ENCODE results near the gene TMEM30A.

TMEM30A gene

DNA sequence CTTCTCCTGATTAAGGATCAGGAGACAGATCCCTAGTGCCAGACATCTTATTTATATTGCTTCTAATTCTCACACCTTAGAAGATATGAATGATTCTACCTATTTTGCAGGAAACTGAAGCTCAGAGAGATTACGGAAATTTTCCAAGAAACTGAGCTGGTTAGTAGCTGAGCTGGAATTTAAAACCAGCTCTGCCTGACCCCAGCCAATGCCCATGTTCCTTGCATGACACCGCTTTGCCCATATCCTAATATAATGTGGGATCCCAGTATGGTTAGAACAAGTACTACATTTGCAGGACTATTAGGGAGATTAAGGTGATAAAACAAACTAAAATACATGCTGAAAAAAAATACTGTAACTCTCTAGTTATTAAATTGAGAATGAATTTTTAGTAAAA, 1.9 kb downstream of the TMEM30A start:
- Histone ChIP-seq H3K27me3 (ENCODE audit: control insufficient read depth in 3 of 3, insufficient read depth in 3 of 3, low read depth in 1 of 3, low read length in 3 of 3) (no peaks in the 10 kb centered on the region), H2BK12ac (ENCODE audit: low read length) (no peak overlapping the region), H3K18ac (ENCODE audit: low read length) (no peak overlapping the region), H3K9ac (ENCODE audit: low read depth, low read length, poor library complexity) (no peak overlapping the region), H2BK15ac (ENCODE audit: low read length) (no peak overlapping the region), H2AK5ac (ENCODE audit: low read depth, low read length) (no peak overlapping the region), H2AFZ (ENCODE audit: low read length) (no peak overlapping the region), H3K79me1 (ENCODE audit: low read depth, low read length) (peaks cover 6% of the 10 kb centered on the region), H3K4me2 (ENCODE audit: insufficient read depth, low read length, poor library complexity, severe bottlenecking) (no peak overlapping the region), H3K36me3 (replicated peaks in 1 of 2; ENCODE audit: control insufficient read depth in 2 of 2, insufficient read depth in 2 of 2, low read length in 2 of 2) (peaks cover 0 to 4% of the 10 kb centered on the region in 2 donors), H3K4ac (ENCODE audit: low read length) (no peak overlapping the region), H3K14ac (ENCODE audit: low read length) (no peak overlapping the region), H3K9me3 (replicated peaks in 1 of 2; ENCODE audit: control insufficient read depth in 2 of 2, insufficient read depth in 1 of 2, low read depth in 1 of 2, low read length in 2 of 2) (no peaks in the 10 kb centered on the region), H3K4me1 (ENCODE audit: control insufficient read depth in 2 of 2, insufficient read depth in 1 of 2, low read depth in 1 of 2, low read length in 2 of 2) (peaks cover 3 to 15% of the 10 kb centered on the region in 2 donors), H4K91ac (ENCODE audit: low read depth, low read length, poor library complexity) (no peak overlapping the region), H2BK120ac (ENCODE audit: low read depth, low read length) (no peak overlapping the region), H2BK5ac (ENCODE audit: low read length) (no peak overlapping the region), H4K8ac (ENCODE audit: low read depth, low read length) (no peak overlapping the region), H3K23ac (ENCODE audit: low read depth, low read length, poor library complexity) (no peak overlapping the region), H3K4me3 (ENCODE audit: low read length in 2 of 2) (peak overlapping the region in 1 of 2 donors; percentile 90), H3K27ac (replicated peaks; ENCODE audit: low read length) (no peak overlapping the region)
- no CpG with 5 or more reads among the region's 2 CpGs for WGBS, 2 donors (ENCODE audit: extremely low coverage in 2 of 2, insufficient read length in 2 of 2, insufficient replicate concordance in 1 of 2)
- no peak for DNase-seq (ENCODE audit: low spot score)

DNA sequence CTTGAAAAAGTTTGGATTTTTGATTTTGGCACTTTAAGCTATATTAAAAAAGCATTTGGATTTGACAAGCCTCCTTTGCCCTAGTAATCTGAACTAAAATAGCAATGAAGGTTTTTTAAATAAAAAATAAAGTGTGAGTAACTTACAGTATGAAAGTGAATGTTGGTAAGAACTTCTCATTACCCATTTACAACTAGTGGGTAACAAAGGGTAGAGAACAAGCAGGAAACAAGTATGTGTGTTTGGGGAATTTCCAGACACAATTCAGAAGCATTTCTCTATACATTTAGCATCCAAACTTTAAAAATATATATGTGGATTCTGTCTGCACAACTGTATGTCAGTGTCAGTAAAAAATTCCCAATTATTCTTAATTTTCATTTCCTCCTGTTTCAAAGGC, 2.9 kb downstream of the TMEM30A start:
- H3K27ac ChIP-seq (replicated peaks; ENCODE audit: low read length) = no peak overlapping the region
- H3K27me3 ChIP-seq (ENCODE audit: control insufficient read depth in 3 of 3, insufficient read depth in 3 of 3, low read depth in 1 of 3, low read length in 3 of 3) = no peaks in the 10 kb centered on the region
- H3K14ac ChIP-seq (ENCODE audit: low read length) = no peak overlapping the region
- peaks cover 8% of the 10 kb centered on the region for H3K79me1 ChIP-seq (ENCODE audit: low read depth, low read length)
- no peak overlapping the region for H3K9ac ChIP-seq (ENCODE audit: low read depth, low read length, poor library complexity)
- no peak overlapping the region for H2AFZ ChIP-seq (ENCODE audit: low read length)
- no peak overlapping the region for H3K4ac ChIP-seq (ENCODE audit: low read length)
- no peak overlapping the region for H2BK5ac ChIP-seq (ENCODE audit: low read length)
- H3K9me3 ChIP-seq (replicated peaks in 1 of 2; ENCODE audit: control insufficient read depth in 2 of 2, insufficient read depth in 1 of 2, low read depth in 1 of 2, low read length in 2 of 2) = no peaks in the 10 kb centered on the region
- H3K36me3 ChIP-seq (replicated peaks in 1 of 2; ENCODE audit: control insufficient read depth in 2 of 2, insufficient read depth in 2 of 2, low read length in 2 of 2) = peaks cover 0 to 4% of the 10 kb centered on the region in 2 donors
- H2BK12ac ChIP-seq (ENCODE audit: low read length) = no peak overlapping the region
- no peak for DNase-seq (ENCODE audit: low spot score)
- H3K4me3 ChIP-seq (ENCODE audit: low read length in 2 of 2) = peak overlapping the region in 1 of 2 donors; percentile 5
- H2BK15ac ChIP-seq (ENCODE audit: low read length) = no peak overlapping the region
- no peak overlapping the region for H2BK120ac ChIP-seq (ENCODE audit: low read depth, low read length)
- no peak overlapping the region for H4K8ac ChIP-seq (ENCODE audit: low read depth, low read length)
- H3K23ac ChIP-seq (ENCODE audit: low read depth, low read length, poor library complexity) = no peak overlapping the region
- H4K91ac ChIP-seq (ENCODE audit: low read depth, low read length, poor library complexity) = no peak overlapping the region
- H3K4me2 ChIP-seq (ENCODE audit: insufficient read depth, low read length, poor library complexity, severe bottlenecking) = no peak overlapping the region
- no peak overlapping the region for H2AK5ac ChIP-seq (ENCODE audit: low read depth, low read length)
- no peak overlapping the region for H3K18ac ChIP-seq (ENCODE audit: low read length)
- peaks cover 5 to 15% of the 10 kb centered on the region in 2 donors for H3K4me1 ChIP-seq (ENCODE audit: control insufficient read depth in 2 of 2, insufficient read depth in 1 of 2, low read depth in 1 of 2, low read length in 2 of 2)

DNA sequence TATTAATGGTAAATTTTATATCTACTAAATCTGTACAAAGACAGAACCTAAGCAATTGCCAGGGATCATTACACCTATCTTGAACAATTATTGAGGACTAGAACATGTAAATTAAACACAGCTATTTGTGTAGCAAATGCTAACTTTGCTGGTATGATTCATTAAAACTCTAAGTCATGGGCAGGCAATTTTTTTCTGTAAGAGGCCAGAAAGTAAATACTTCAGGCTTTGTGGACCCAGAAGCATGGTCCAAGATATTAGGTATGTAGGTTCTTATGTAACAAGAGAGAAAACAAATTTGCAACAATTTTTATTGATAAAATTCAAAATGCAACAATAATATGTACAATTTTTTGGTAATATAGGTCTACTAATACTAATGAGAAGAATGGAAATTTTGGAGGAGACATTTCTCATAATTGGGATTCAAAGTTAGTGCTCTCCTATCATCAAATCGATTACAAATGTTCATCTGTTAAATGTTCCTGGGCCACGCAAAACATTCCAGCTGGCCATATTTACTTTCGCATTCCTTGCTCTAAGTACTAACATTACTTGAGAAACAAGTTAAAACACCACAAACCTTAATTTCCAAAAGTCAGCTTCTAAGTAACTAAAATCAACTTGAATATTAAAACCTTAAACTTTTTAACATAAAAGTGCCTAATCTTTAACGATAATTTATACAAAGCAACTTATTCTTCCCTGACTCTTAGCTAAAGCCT, 4.3 kb downstream of the TMEM30A start:
- Histone ChIP-seq H2BK12ac (ENCODE audit: low read length) (no peak overlapping the region), H3K4me3 (ENCODE audit: low read length in 2 of 2) (no peak overlapping the region), H3K23ac (ENCODE audit: low read depth, low read length, poor library complexity) (no peak overlapping the region), H4K8ac (ENCODE audit: low read depth, low read length) (no peak overlapping the region), H3K36me3 (replicated peaks in 1 of 2; ENCODE audit: control insufficient read depth in 2 of 2, insufficient read depth in 2 of 2, low read length in 2 of 2) (peaks cover 0 to 12% of the 10 kb centered on the region in 2 donors), H3K18ac (ENCODE audit: low read length) (no peak overlapping the region), H3K27ac (replicated peaks; ENCODE audit: low read length) (no peak overlapping the region), H3K79me1 (ENCODE audit: low read depth, low read length) (peaks cover 8% of the 10 kb centered on the region), H2BK15ac (ENCODE audit: low read length) (no peak overlapping the region), H3K9ac (ENCODE audit: low read depth, low read length, poor library complexity) (no peak overlapping the region), H3K27me3 (ENCODE audit: control insufficient read depth in 3 of 3, insufficient read depth in 3 of 3, low read depth in 1 of 3, low read length in 3 of 3) (no peaks in the 10 kb centered on the region), H4K91ac (ENCODE audit: low read depth, low read length, poor library complexity) (no peak overlapping the region), H3K14ac (ENCODE audit: low read length) (no peak overlapping the region), H3K4me2 (ENCODE audit: insufficient read depth, low read length, poor library complexity, severe bottlenecking) (no peak overlapping the region), H3K9me3 (replicated peaks in 1 of 2; ENCODE audit: control insufficient read depth in 2 of 2, insufficient read depth in 1 of 2, low read depth in 1 of 2, low read length in 2 of 2) (peaks cover 0 to 6% of the 10 kb centered on the region in 2 donors), H2BK120ac (ENCODE audit: low read depth, low read length) (no peak overlapping the region), H3K4me1 (ENCODE audit: control insufficient read depth in 2 of 2, insufficient read depth in 1 of 2, low read depth in 1 of 2, low read length in 2 of 2) (peaks cover 5 to 15% of the 10 kb centered on the region in 2 donors), H2AFZ (ENCODE audit: low read length) (no peak overlapping the region), H3K4ac (ENCODE audit: low read length) (no peak overlapping the region), H2BK5ac (ENCODE audit: low read length) (no peak overlapping the region), H2AK5ac (ENCODE audit: low read depth, low read length) (no peak overlapping the region)
- DNase-seq (ENCODE audit: low spot score) = no peak
- WGBS, 2 donors (ENCODE audit: extremely low coverage in 2 of 2, insufficient read length in 2 of 2, insufficient replicate concordance in 1 of 2) = no CpG with 5 or more reads among the region's 4 CpGs

DNA sequence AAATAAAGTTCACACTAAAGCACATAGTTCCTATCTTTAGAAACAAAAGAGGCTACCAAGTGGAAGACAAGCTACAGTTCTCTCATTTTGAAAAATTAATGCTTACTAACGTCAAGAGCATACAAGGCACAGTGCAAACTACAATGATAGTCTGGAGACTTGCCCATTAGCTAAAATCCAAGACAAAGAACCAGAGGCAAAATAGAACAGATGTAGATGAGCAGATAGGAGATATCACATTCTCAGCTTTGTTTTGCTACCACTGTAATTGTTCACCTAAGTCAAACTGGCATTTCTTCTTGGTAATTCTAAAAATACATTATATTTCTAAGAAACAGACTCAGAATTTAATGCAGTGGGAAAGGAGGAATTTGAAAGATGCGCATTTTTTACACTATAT, 5.2 kb downstream of the TMEM30A start:
- Histone ChIP-seq H3K9me3 (replicated peaks in 1 of 2; ENCODE audit: control insufficient read depth in 2 of 2, insufficient read depth in 1 of 2, low read depth in 1 of 2, low read length in 2 of 2) (peaks cover 0 to 6% of the 10 kb centered on the region in 2 donors), H3K27ac (replicated peaks; ENCODE audit: low read length) (no peak overlapping the region), H2BK5ac (ENCODE audit: low read length) (no peak overlapping the region), H4K91ac (ENCODE audit: low read depth, low read length, poor library complexity) (no peak overlapping the region), H3K27me3 (ENCODE audit: control insufficient read depth in 3 of 3, insufficient read depth in 3 of 3, low read depth in 1 of 3, low read length in 3 of 3) (no peaks in the 10 kb centered on the region), H3K18ac (ENCODE audit: low read length) (no peak overlapping the region), H3K4me1 (ENCODE audit: control insufficient read depth in 2 of 2, insufficient read depth in 1 of 2, low read depth in 1 of 2, low read length in 2 of 2) (peaks cover 5 to 15% of the 10 kb centered on the region in 2 donors), H3K4me3 (ENCODE audit: low read length in 2 of 2) (no peak overlapping the region), H3K4ac (ENCODE audit: low read length) (no peak overlapping the region), H2BK15ac (ENCODE audit: low read length) (no peak overlapping the region), H3K36me3 (replicated peaks in 1 of 2; ENCODE audit: control insufficient read depth in 2 of 2, insufficient read depth in 2 of 2, low read length in 2 of 2) (peaks cover 0 to 14% of the 10 kb centered on the region in 2 donors), H3K79me1 (ENCODE audit: low read depth, low read length) (peaks cover 7% of the 10 kb centered on the region), H4K8ac (ENCODE audit: low read depth, low read length) (no peak overlapping the region), H3K23ac (ENCODE audit: low read depth, low read length, poor library complexity) (no peak overlapping the region), H3K14ac (ENCODE audit: low read length) (no peak overlapping the region), H2AFZ (ENCODE audit: low read length) (no peak overlapping the region), H3K4me2 (ENCODE audit: insufficient read depth, low read length, poor library complexity, severe bottlenecking) (no peak overlapping the region), H2BK120ac (ENCODE audit: low read depth, low read length) (no peak overlapping the region), H3K9ac (ENCODE audit: low read depth, low read length, poor library complexity) (no peak overlapping the region), H2BK12ac (ENCODE audit: low read length) (no peak overlapping the region), H2AK5ac (ENCODE audit: low read depth, low read length) (no peak overlapping the region)
- WGBS, 2 donors (ENCODE audit: extremely low coverage in 2 of 2, insufficient read length in 2 of 2, insufficient replicate concordance in 1 of 2) = no CpG with 5 or more reads among the region's 2 CpGs
- DNase-seq (ENCODE audit: low spot score) = no peak

All from neuronal stem cell (in vitro differentiated cells).